Loucy (cell line): ENCODE measurements around the gene CCL28.

ENCODE experiments used
- EZH2phosphoT487 ChIP-seq: fragments of 200-600 bp; IDR thresholded peaks from 2 replicates; pipeline ENCODE4 v1.6.1; 2018; ENCODE audit warnings: antibody characterized with exemption, mild to moderate bottlenecking, moderate library complexity, borderline replicate concordance
- TF ChIP-seq, protein P1 (sequence below): fragments of 200-600 bp; sonication (generic); conservative IDR thresholded peaks from 2 replicates; pipeline ENCODE4 v1.5.1; 2014; ENCODE audit warnings: mild to moderate bottlenecking, antibody characterized with exemption, low read length

DNA sequence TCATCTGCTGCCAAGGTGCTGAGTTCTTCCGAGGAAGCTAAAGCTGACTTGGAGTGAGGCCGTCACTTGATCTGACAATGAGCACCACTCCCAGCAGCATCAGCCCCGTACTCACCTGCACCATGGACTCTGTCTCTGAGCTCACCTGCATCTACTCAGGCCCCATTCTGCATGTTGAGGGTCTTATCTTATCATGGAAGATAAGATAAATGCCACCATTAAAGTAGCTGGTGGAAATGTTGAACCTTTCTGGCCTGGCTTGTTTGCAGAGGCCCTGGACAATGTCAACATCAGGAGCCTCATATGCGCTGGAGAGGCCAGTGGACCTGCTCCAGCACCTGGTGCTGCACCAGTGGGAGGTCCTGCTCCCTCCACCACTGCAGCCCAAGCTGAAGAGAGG, 64.0 kb downstream of the CCL28 start:
- TF ChIP-seq, protein P1, sequence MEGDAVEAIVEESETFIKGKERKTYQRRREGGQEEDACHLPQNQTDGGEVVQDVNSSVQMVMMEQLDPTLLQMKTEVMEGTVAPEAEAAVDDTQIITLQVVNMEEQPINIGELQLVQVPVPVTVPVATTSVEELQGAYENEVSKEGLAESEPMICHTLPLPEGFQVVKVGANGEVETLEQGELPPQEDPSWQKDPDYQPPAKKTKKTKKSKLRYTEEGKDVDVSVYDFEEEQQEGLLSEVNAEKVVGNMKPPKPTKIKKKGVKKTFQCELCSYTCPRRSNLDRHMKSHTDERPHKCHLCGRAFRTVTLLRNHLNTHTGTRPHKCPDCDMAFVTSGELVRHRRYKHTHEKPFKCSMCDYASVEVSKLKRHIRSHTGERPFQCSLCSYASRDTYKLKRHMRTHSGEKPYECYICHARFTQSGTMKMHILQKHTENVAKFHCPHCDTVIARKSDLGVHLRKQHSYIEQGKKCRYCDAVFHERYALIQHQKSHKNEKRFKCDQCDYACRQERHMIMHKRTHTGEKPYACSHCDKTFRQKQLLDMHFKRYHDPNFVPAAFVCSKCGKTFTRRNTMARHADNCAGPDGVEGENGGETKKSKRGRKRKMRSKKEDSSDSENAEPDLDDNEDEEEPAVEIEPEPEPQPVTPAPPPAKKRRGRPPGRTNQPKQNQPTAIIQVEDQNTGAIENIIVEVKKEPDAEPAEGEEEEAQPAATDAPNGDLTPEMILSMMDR = no peak
- no peak for TF ChIP-seq EZH2phosphoT487
